HepG2 (cell line): ENCODE measurements around the gene TECTB. TPM values are rescaled to one million over a fixed set of nuclear protein-coding genes. Genes with fewer than 3 reads are reported as not detected.

ENCODE experiments used
- CBFB ChIP-seq: sonication (generic); formaldehyde crosslinking; IDR thresholded peaks from 2 replicates; pipeline ENCODE4 v1.4.0; 2020; ENCODE audit warnings: missing genetic modification reagents
- CC2D1A ChIP-seq: sonication (generic); formaldehyde crosslinking; IDR thresholded peaks from 2 replicates; pipeline ENCODE4 v1.8.1; 2023; ENCODE audit warnings: mild to moderate bottlenecking, missing genetic modification reagents
- ERF ChIP-seq: IDR thresholded peaks from 2 replicates; pipeline ENCODE4 v1.6.1; 2018; ENCODE audit warnings: missing biosample characterization, missing genetic modification reagents
- HNF1B ChIP-seq: sonication (generic); formaldehyde crosslinking; IDR thresholded peaks from 2 replicates; pipeline ENCODE4 v1.5.1; 2020; ENCODE audit warnings: mild to moderate bottlenecking, moderate library complexity, missing genetic modification reagents
- KLF6 ChIP-seq: IDR thresholded peaks from 2 replicates; pipeline ENCODE4 v1.8.0; 2016; ENCODE audit warnings: missing biosample characterization, missing genetic modification reagents
- NCOR1 ChIP-seq: fragments of 200-600 bp; sonication (generic); IDR thresholded peaks from 2 replicates; pipeline ENCODE4 v1.7.0; 2017; ENCODE audit warnings: antibody characterized with exemption, low read length, borderline replicate concordance
- POGZ ChIP-seq: sonication (generic); formaldehyde crosslinking; IDR thresholded peaks from 2 replicates; pipeline ENCODE4 v1.4.0; 2020; ENCODE audit warnings: mild to moderate bottlenecking, missing genetic modification reagents
- SKI ChIP-seq: fragments of 450-650 bp; IDR thresholded peaks from one replicate; pipeline ENCODE4 v1.6.1; 2018; ENCODE audit warnings: mild to moderate bottlenecking; ENCODE audit not compliant: partially characterized antibody
- SOX5 ChIP-seq: IDR thresholded peaks from 2 replicates; pipeline ENCODE4 v1.6.1; 2016; ENCODE audit warnings: borderline replicate concordance
- SOX6 ChIP-seq, 2 experiments: fragments of 450-650 bp in 1 of 2; sonication (generic) in 1 of 2; formaldehyde crosslinking in 1 of 2; IDR thresholded peaks; 2 replicates each; pipeline versions ENCODE4 v1.4.0 to v1.6.1; 2017 to 2020; ENCODE audit warnings: antibody characterized with exemption in 1 of 2, mild to moderate bottlenecking in 1 of 2, missing genetic modification reagents in 1 of 2
- TSC22D2 ChIP-seq: sonication (generic); formaldehyde crosslinking; IDR thresholded peaks from 2 replicates; pipeline ENCODE4 v1.5.1; 2020; ENCODE audit warnings: missing genetic modification reagents, mild to moderate bottlenecking, borderline replicate concordance
- XRCC5 ChIP-seq: fragments of 200-400 bp; formaldehyde crosslinking; optimal IDR thresholded peaks from 2 replicates; pipeline ENCODE3; 2017; ENCODE audit warnings: mild to moderate bottlenecking, low read length
- ZFX ChIP-seq: sonication (generic); formaldehyde crosslinking; IDR thresholded peaks from 2 replicates; pipeline ENCODE4 v1.4.0; 2020; ENCODE audit warnings: mild to moderate bottlenecking, low read depth, missing genetic modification reagents, moderate library complexity
- ZKSCAN8 ChIP-seq: IDR thresholded peaks from 2 replicates; pipeline ENCODE4 v1.6.1; 2016; ENCODE audit warnings: borderline replicate concordance, missing genetic modification reagents, missing compliant biosample characterization
- ZNF331 ChIP-seq: sonication (generic); formaldehyde crosslinking; IDR thresholded peaks from 2 replicates; pipeline ENCODE4 v1.4.0; 2020; ENCODE audit warnings: missing genetic modification reagents
- ZNF574 ChIP-seq: sonication (generic); formaldehyde crosslinking; IDR thresholded peaks from 2 replicates; pipeline ENCODE4 v1.4.0; 2020; ENCODE audit warnings: missing genetic modification reagents
- ZNF577 ChIP-seq: sonication (generic); formaldehyde crosslinking; IDR thresholded peaks from 2 replicates; pipeline ENCODE4 v1.4.0; 2020; ENCODE audit warnings: mild to moderate bottlenecking, low read depth, missing genetic modification reagents, borderline replicate concordance
- ZSCAN29 ChIP-seq: sonication (generic); formaldehyde crosslinking; conservative IDR thresholded peaks from 2 replicates; pipeline ENCODE4 v1.4.0; 2020; ENCODE audit warnings: mild to moderate bottlenecking, missing genetic modification reagents
- polyA plus RNA-seq, 8 experiments: library from polyadenylated mRNA; depleted of rRNA in 3 of 8; stranded (reverse) in 7 of 8; unstranded in 1 of 8; fragments of >200 nt; fragmentation: Illumina TruSeq in 4 of 8; extraction: Trizol in 4 of 8; gene quantifications; 2 replicates each; pipeline versions ENCODE4 v1.2.1 to v1.2.3, GENCODE V29; 2011 to 2016; ENCODE audit warnings: low read depth in 4 of 8, missing spikeins in 1 of 8, mixed read lengths in 1 of 8; ENCODE audit not compliant: insufficient read depth in 1 of 8
- total RNA-seq, 5 experiments: library from RNA; depleted of rRNA; stranded (reverse); fragments of >200 nt; fragmentation: Illumina TruSeq; extraction: Trizol; gene quantifications; 2 replicates each; pipeline ENCODE4 v1.2.3, GENCODE V29; 2016; ENCODE audit warnings: low read depth in 1 of 5

Gene TECTB
- total and polyA plus RNA-seq, 2 of the 13 experiments (the other 11 are each of a cell fraction or from before 2014, with no cell fraction given) = 0.78 to 1.8 TPM

GRCh38 chr10:112307358-112308124, 24.3 kb downstream of the TECTB start (continued):
- no peak for TF ChIP-seq NCOR1
- TF ChIP-seq XRCC5 = peak; percentile 49
- peak; percentile 46; the same call in 1 of the 2 replicates for TF ChIP-seq ERF
- no peak for TF ChIP-seq SOX6 (IDR thresholded peaks at IDR 0.05)
- TF ChIP-seq SOX6 (CRISPR knock-in tag; IDR thresholded peaks at IDR 0.05) = peak; percentile 44; the same call in 1 of the 2 replicates
- no peak for TF ChIP-seq ZKSCAN8 (CRISPR knock-in tag)
- TF ChIP-seq POGZ (CRISPR knock-in tag) = 0 out of 2 replicates have a peak, but pooled peaks have one; percentile 42
- no peak for TF ChIP-seq CBFB
- TF ChIP-seq KLF6 (CRISPR knock-in tag) = peak; percentile 74
- TF ChIP-seq ZSCAN29 (CRISPR knock-in tag) = 0 out of 2 replicates have a peak, but pooled peaks have one; percentile 51
- peak; percentile 71; the same call in 1 of the 2 replicates for TF ChIP-seq CC2D1A
- peak; percentile 16; the same call in 1 of the 2 replicates for TF ChIP-seq SOX5
- TF ChIP-seq ZFX (CRISPR knock-in tag) = peak; percentile 28; the same call in 1 of the 2 replicates
- no peak for TF ChIP-seq ZNF577 (CRISPR knock-in tag)
- peak; percentile 33 for TF ChIP-seq SKI
- TF ChIP-seq TSC22D2 (CRISPR knock-in tag) = peak; percentile 42; the same call in 1 of the 2 replicates
- TF ChIP-seq ZNF331 = peak; percentile 24; the same call in 1 of the 2 replicates
- peak; percentile 38; the same call in 1 of the 2 replicates for TF ChIP-seq ZNF574
- TF ChIP-seq HNF1B (CRISPR knock-in tag) = peak; percentile 87
